ENCODE measurements around the gene SUGCT. TPM values are rescaled to one million over a fixed set of nuclear protein-coding genes. Genes with fewer than 3 reads are reported as not detected.

Gene SUGCT
- total and polyA plus RNA-seq, 2 of the 8 experiments (the other 6 are each of a cell fraction or from before 2014, with no cell fraction given), result 2.8 to 5.4 TPM

- Histone ChIP-seq H3K14ac (ENCODE audit: insufficient read length) (no peak overlapping the region), H2BK12ac (ENCODE audit: low read depth, low read length) (no peak overlapping the region), H3K9ac (replicated peaks in 1 of 4; ENCODE audit: extremely low read depth in 1 of 4, low read depth in 3 of 4, low read length in 3 of 4) (no peak overlapping the region), H2BK120ac (replicated peaks; ENCODE audit: low read depth, low read length) (no peak overlapping the region), H3K56ac (replicated peaks; ENCODE audit: insufficient read length, low read depth, low read length) (no peak overlapping the region), H4K8ac (ENCODE audit: extremely low read depth, insufficient read depth, low read length) (no peak overlapping the region), H4K5ac (ENCODE audit: insufficient read length, low read depth, low read length) (no peak overlapping the region), H3K23ac (ENCODE audit: insufficient read length) (no peak overlapping the region), H3K23me2 (ENCODE audit: low read depth, low read length) (no peaks in the 10 kb centered on the region), H3K18ac (ENCODE audit: extremely low read depth, low read length) (no peak overlapping the region), H3K4ac (replicated peaks; ENCODE audit: insufficient read length, low read depth, low read length) (no peak overlapping the region), H3K27ac (ENCODE audit: low read depth, low read length) (no peak overlapping the region), H4K20me1 (replicated peaks in 1 of 2; ENCODE audit: control insufficient read depth in 1 of 2, insufficient read depth in 2 of 2, low read length in 2 of 2) (no peaks in the 10 kb centered on the region), H2BK5ac (ENCODE audit: low read depth, low read length) (no peak overlapping the region), H2AK5ac (ENCODE audit: low read depth, low read length) (no peak overlapping the region), H2AFZ (ENCODE audit: low read length) (no peak overlapping the region), H3K4me1 (replicated peaks in 1 of 4; ENCODE audit: control insufficient read depth in 3 of 4, insufficient read depth in 4 of 4, low read length in 3 of 4) (no peaks in the 10 kb centered on the region), H2BK15ac (ENCODE audit: low read length) (no peak overlapping the region), H3K36me3 (ENCODE audit: control insufficient read depth in 2 of 4, insufficient read depth in 4 of 4, low read length in 3 of 4) (no peaks in the 10 kb centered on the region), H3K9me3 (ENCODE audit: insufficient read depth in 2 of 2, low read depth in 1 of 2, low read length in 1 of 2) (no peaks in the 10 kb centered on the region), H3K79me2 (ENCODE audit: control insufficient read depth in 1 of 2, insufficient read depth in 2 of 2, low read length in 2 of 2) (no peaks in the 10 kb centered on the region), H2BK20ac (ENCODE audit: low read length) (no peak overlapping the region), H3K4me3 (ENCODE audit: extremely low read depth in 1 of 4, insufficient read depth in 2 of 4, low read depth in 3 of 4, low read length in 4 of 4) (no peak overlapping the region), H3K79me1 (ENCODE audit: low read depth, low read length) (no peaks in the 10 kb centered on the region), H3K27me3 (replicated peaks in 1 of 4; ENCODE audit: control insufficient read depth in 3 of 4, extremely low read depth in 1 of 4, insufficient read depth in 3 of 4, low read length in 3 of 4) (no peaks in the 10 kb centered on the region), H4K91ac (replicated peaks; ENCODE audit: insufficient read length, low read length) (no peak overlapping the region), H3K4me2 (ENCODE audit: insufficient read depth in 1 of 2, low read depth in 2 of 2, low read length in 2 of 2) (no peak overlapping the region)
- ChIA-PET CTCF (ENCODE audit: partially characterized antibody) (no interaction called here), POLR2A (ENCODE audit: partially characterized antibody) (no interaction called here)
- no peak for TF ChIP-seq HDAC2 (IDR thresholded peaks at IDR 0.05; ENCODE audit: borderline replicate concordance in 1 of 2, low read depth in 2 of 2, low read length in 2 of 2)
- TF ChIP-seq SP4 (IDR thresholded peaks at IDR 0.05; ENCODE audit: low read length), result no peak
- DNase-seq (ENCODE audit: low read depth in 1 of 2, low spot score in 2 of 2), result no peak
- no peak for FAIRE-seq
Measured at GRCh38 chr7:40805361-40805760, 670.6 kb downstream of the SUGCT start.
